HG03354 (cell line): ENCODE measurements around the gene SLC23A1.
"Not testable (repeated sequence)": the region's sequence is repeated elsewhere in the genome, so short reads cannot be mapped to it uniquely, and the experiment has no call there.

ENCODE experiments used
- ATAC-seq: cut with Tn5 transposase; IDR thresholded peaks from one replicate; pipeline ENCODE4 v1.9.1; 2021; ENCODE audit warnings: mild to moderate bottlenecking; ENCODE audit not compliant: unreplicated experiment, poor library complexity, severe bottlenecking

The SLC23A1 gene

GRCh38 chr5:139377226-139377625 is 5.9 kb downstream of the SLC23A1 start:
- no peak for ATAC-seq

- no peak for ATAC-seq
Observed at GRCh38 chr5:139376364-139376763, 6.7 kb downstream of the SLC23A1 start.

- ATAC-seq, result no peak
Observed at GRCh38 chr5:139374909-139375308, 8.2 kb downstream of the SLC23A1 start.

GRCh38 chr5:139371482-139372435 is 11.3 kb downstream of the SLC23A1 start:
- ATAC-seq, result no peak

GRCh38 chr5:139369181-139369580 is 13.9 kb downstream of the SLC23A1 start:
- ATAC-seq, result no peak

GRCh38 chr5:139368613-139369012 is 14.5 kb downstream of the SLC23A1 start:
- ATAC-seq, result no peak

GRCh38 chr5:139364466-139364865 is 18.6 kb downstream of the SLC23A1 start:
- no peak for ATAC-seq

- ATAC-seq, result no peak
Observed at GRCh38 chr5:139363937-139364336, 19.2 kb downstream of the SLC23A1 start.

- ATAC-seq, result no peak
Observed at GRCh38 chr5:139361835-139362429, 21.2 kb downstream of the SLC23A1 start.

GRCh38 chr5:139360384-139360783 is 22.7 kb downstream of the SLC23A1 start:
- ATAC-seq, result no peak

- ATAC-seq, result no peak
Observed at GRCh38 chr5:139358064-139358463, 25.0 kb downstream of the SLC23A1 start.

GRCh38 chr5:139355900-139356299 is 27.2 kb downstream of the SLC23A1 start:
- ATAC-seq, result not testable (repeated sequence)

GRCh38 chr5:139354186-139354585 is 28.9 kb downstream of the SLC23A1 start:
- ATAC-seq, result no peak

- not testable (repeated sequence) for ATAC-seq
Observed at GRCh38 chr5:139347863-139348262, 35.2 kb downstream of the SLC23A1 start.

- not testable (repeated sequence) for ATAC-seq
Observed at GRCh38 chr5:139345442-139345841, 37.7 kb downstream of the SLC23A1 start.

- ATAC-seq, result no peak
Observed at GRCh38 chr5:139344177-139344576, 38.9 kb downstream of the SLC23A1 start.

GRCh38 chr5:139343476-139343875 is 39.6 kb downstream of the SLC23A1 start:
- no peak for ATAC-seq

GRCh38 chr5:139342423-139342723 is 40.7 kb downstream of the SLC23A1 start:
- peak; percentile 55 for ATAC-seq

GRCh38 chr5:139341689-139342422 is 41.2 kb downstream of the SLC23A1 start, which contains the start of gene PAIP2:
PAIP2 (plus strand) TSS chr5:139341854; CDS start chr5:139363785, 21,931 bp downstream.
- peak; percentile 94 for ATAC-seq

- no peak for ATAC-seq
Observed at GRCh38 chr5:139341187-139341688, 41.9 kb downstream of the SLC23A1 start.
